GM12878 (cell line): ENCODE data around the gene CD3G. TPM values are rescaled to one million over a fixed set of nuclear protein-coding genes. Genes with fewer than 3 reads are reported as not detected.

Source experiments
- ATAC-seq: fragments of 200-7000 bp; cut with Tn5 transposase; 3 replicates; pipeline ENCODE4 v1.9.1; 2020; ENCODE audit warnings: mild to moderate bottlenecking, moderate library complexity
- BruUV-seq: library from RNA; stranded (reverse); fragments of 400-500 nt; replicated peaks from 2 replicates; lab custom pipeline; 2021; lab: Mats Ljungman, UMichigan
- CTCF ChIA-PET: fragments of 300-600 bp; sonication (Branson Sonifier 250); formaldehyde crosslinking; extraction: SDS; loops from one replicate; lab custom pipeline; 2021; ENCODE audit warnings: inconsistent platforms; lab: Yijun Ruan, JAX
- POLR2A ChIA-PET: fragments of 350-600 bp; formaldehyde crosslinking; extraction: SDS; loops from one replicate; lab custom pipeline; 2021; ENCODE audit warnings: inconsistent platforms; lab: Charles Lee
- RAD21 ChIA-PET: fragments of 300-600 bp; sonication (Branson Sonifier 250); formaldehyde crosslinking; loops from one replicate; lab custom pipeline; 2023; ENCODE audit warnings: antibody characterized with exemption; ENCODE audit not compliant: unreplicated experiment; lab: Charles Lee
- SMC1A ChIA-PET: fragments of 300-600 bp; sonication (Branson Sonifier 250); formaldehyde crosslinking; loops from one replicate; lab custom pipeline; 2023; ENCODE audit not compliant: unreplicated experiment, uncharacterized antibody; lab: Charles Lee
- DNase-seq: peaks from one replicate; pipeline ENCODE4 v3.0.0-alpha.2; 2011; ENCODE audit warnings: low read depth, low spot score
- FAIRE-seq: peaks from 3 replicates; lab custom pipeline; 2011; peaks lifted over from hg19 to GRCh38; lab: Jason Lieb, UNC
- H2AFZ ChIP-seq: 2 replicates; pipeline ENCODE4 v1.6.0; 2011; ENCODE audit warnings: low read depth, low read length, control low read depth; ENCODE audit not compliant: control insufficient read depth
- H3K27ac ChIP-seq: 2 replicates; pipeline ENCODE4 v1.5.1; 2011; ENCODE audit warnings: control low read depth; ENCODE audit not compliant: control insufficient read depth, insufficient read depth
- H3K27me3 ChIP-seq, 2 experiments: replicated peaks in 1 of 2; 2 replicates each; pipeline versions ENCODE4 v1.6.0 to v1.6.1; 2011; ENCODE audit warnings: low read length in 1 of 2; ENCODE audit not compliant: control insufficient read depth in 2 of 2, insufficient read depth in 2 of 2
- H3K36me3 ChIP-seq, 2 experiments: 2 replicates each; pipeline ENCODE4 v1.5.1; 2011; ENCODE audit warnings: low read length in 1 of 2; ENCODE audit not compliant: control insufficient read depth in 2 of 2, insufficient read depth in 2 of 2
- H3K4me1 ChIP-seq: 2 replicates; pipeline ENCODE4 v1.6.1; 2011; ENCODE audit warnings: mild to moderate bottlenecking, low read length, moderate library complexity, mixed read lengths; ENCODE audit not compliant: control insufficient read depth, insufficient read depth
- H3K4me2 ChIP-seq: 2 replicates; pipeline ENCODE4 v1.6.0; 2011; ENCODE audit warnings: control low read depth; ENCODE audit not compliant: control insufficient read depth, insufficient read depth
- H3K4me3 ChIP-seq: fragments of 200-600 bp; sonication (generic); 2 replicates; pipeline ENCODE4 v1.5.1; 2016
- H3K79me2 ChIP-seq: 2 replicates; pipeline ENCODE4 v1.6.0; 2011; ENCODE audit warnings: low read length; ENCODE audit not compliant: control insufficient read depth, insufficient read depth
- H3K9ac ChIP-seq: 2 replicates; pipeline ENCODE4 v1.8.0; 2011; ENCODE audit warnings: low read length, control low read depth, mixed read lengths; ENCODE audit not compliant: control insufficient read depth, insufficient read depth
- H3K9me3 ChIP-seq: replicated peaks from 3 replicates; pipeline ENCODE4 v1.5.1; 2011; ENCODE audit warnings: mild to moderate bottlenecking, low read length; ENCODE audit not compliant: control insufficient read depth, insufficient read depth
- H4K20me1 ChIP-seq: 2 replicates; pipeline ENCODE4 v1.6.0; 2011; ENCODE audit not compliant: control insufficient read depth, insufficient read depth
- ASH2L ChIP-seq: fragments of 300-600, 200-600 bp; sonication (generic); IDR thresholded peaks from 2 replicates; pipeline ENCODE4 v1.6.1; 2017; ENCODE audit warnings: low read depth, mild to moderate bottlenecking, borderline replicate concordance
- ATF7 ChIP-seq: fragments of 450-650 bp; IDR thresholded peaks from 2 replicates; pipeline ENCODE4 v1.6.1; 2016; ENCODE audit warnings: low read depth, mild to moderate bottlenecking
- EGR1 ChIP-seq, 2 experiments: IDR thresholded peaks; 1 replicate in 1 of 2; 2 replicates in 1 of 2; pipeline ENCODE4 v1.6.1; 2011 to 2012; ENCODE audit warnings: low read depth in 2 of 2, low read length in 2 of 2, borderline replicate concordance in 1 of 2, mild to moderate bottlenecking in 1 of 2, moderate library complexity in 1 of 2
- ELK1 ChIP-seq: IDR thresholded peaks from 2 replicates; pipeline ENCODE4 v1.6.1; 2012; ENCODE audit warnings: low read depth, low read length, improper control_type of control experiment
- EP300 ChIP-seq, 2 experiments: fragments of 150-350 bp in 1 of 2; IDR thresholded peaks; 2 replicates each; pipeline ENCODE4 v1.6.1; 2011 to 2012; ENCODE audit warnings: low read depth in 2 of 2, low read length in 2 of 2, borderline replicate concordance in 1 of 2, improper control_type of control experiment in 1 of 2, inconsistent platforms in 1 of 2; ENCODE audit not compliant: control insufficient read depth in 1 of 2
- ESRRA ChIP-seq: IDR thresholded peaks from 2 replicates; pipeline ENCODE4 v1.6.1; 2012; ENCODE audit warnings: mild to moderate bottlenecking, low read length, improper control_type of control experiment
- IKZF2 ChIP-seq, 2 experiments: fragments of 450-650 bp; IDR thresholded peaks; 2 replicates each; pipeline ENCODE4 v1.6.1; 2017; ENCODE audit warnings: mild to moderate bottlenecking in 2 of 2, moderate library complexity in 2 of 2
- IRF4 ChIP-seq: IDR thresholded peaks from 2 replicates; pipeline ENCODE4 v1.6.1; 2011; ENCODE audit warnings: low read depth, low read length
- JUND ChIP-seq: IDR thresholded peaks from 2 replicates; pipeline ENCODE4 v1.6.1; 2012; ENCODE audit warnings: low read depth, mild to moderate bottlenecking, low read length, improper control_type of control experiment, moderate library complexity
- PAX8 ChIP-seq: fragments of 450-650 bp; IDR thresholded peaks from 2 replicates; pipeline ENCODE4 v1.6.1; 2017; ENCODE audit warnings: mild to moderate bottlenecking, moderate library complexity
- RAD21 ChIP-seq: IDR thresholded peaks from 2 replicates; pipeline ENCODE4 v1.6.1; 2011; ENCODE audit warnings: mild to moderate bottlenecking, low read depth, low read length, moderate library complexity; ENCODE audit not compliant: insufficient read depth
- SUZ12 ChIP-seq: fragments of 200-600 bp; sonication (generic); IDR thresholded peaks from one replicate; pipeline ENCODE4 v1.6.1; 2018; ENCODE audit warnings: antibody characterized with exemption, mild to moderate bottlenecking; ENCODE audit not compliant: unreplicated experiment
- TARDBP ChIP-seq: IDR thresholded peaks from 2 replicates; pipeline ENCODE4 v1.6.1; 2016; ENCODE audit warnings: borderline replicate concordance
- ZNF24 ChIP-seq: fragments of 450-650 bp; IDR thresholded peaks from 2 replicates; pipeline ENCODE4 v1.6.1; 2017; ENCODE audit warnings: antibody characterized with exemption, mild to moderate bottlenecking
- ZNF384 ChIP-seq: IDR thresholded peaks from 2 replicates; pipeline ENCODE4 v1.6.1; 2012; ENCODE audit warnings: low read depth, mild to moderate bottlenecking, low read length, improper control_type of control experiment, borderline replicate concordance
- WGBS: methylation state at CpG from one replicate; pipeline ENCODE4 v1.1.6; 2016; ENCODE audit warnings: low lambda C conversion rate; ENCODE audit not compliant: insufficient replicate concordance, insufficient coverage; ENCODE audit errors: missing lambda C conversion rate; 5-methylcytosine and 5-hydroxymethylcytosine counted together
- in situ Hi-C: fragments of 300-500 bp; cut with MboI; formaldehyde crosslinking; loops from 9 replicates; pipeline ENCODE4 v1.14.3; 2018; ENCODE audit warnings: mixed read lengths
- intact Hi-C: fragments of 100-400 bp; cut with micrococcal nuclease; formaldehyde crosslinking; loops from one replicate; pipeline ENCODE4 v1.14.2; 2022; ENCODE audit not compliant: unreplicated experiment
- polyA plus RNA-seq, 11 experiments: library from polyadenylated mRNA; depleted of rRNA in 4 of 11; unstranded in 6 of 11; stranded (reverse) in 5 of 11; fragments of >200 nt; fragmentation: Nextera tagmentation in 4 of 11; fragmentation: Illumina TruSeq in 1 of 11; extraction: Ambion mirVana in 4 of 11; extraction: Trizol in 1 of 11; gene quantifications; 1 replicate in 1 of 11; 2 replicates in 10 of 11; pipeline versions ENCODE4 v1.2.1 to v1.2.3, GENCODE V29; 2011 to 2016; ENCODE audit warnings: inconsistent platforms in 2 of 11, missing spikeins in 2 of 11, low read depth in 1 of 11
- total RNA-seq, 4 experiments: library from RNA; depleted of rRNA in 3 of 4; stranded (reverse); fragments of >200 nt in 3 of 4; fragmentation: Illumina TruSeq in 1 of 4; extraction: Trizol in 1 of 4; gene quantifications; 2 replicates each; pipeline versions ENCODE4 v1.2.1 to v1.2.3, GENCODE V29; 2013 to 2021
- TF ChIP-seq, protein P1 (sequence below): IDR thresholded peaks from 2 replicates; pipeline ENCODE4 v1.6.1; 2011; ENCODE audit warnings: low read depth, mild to moderate bottlenecking, low read length, moderate library complexity, borderline replicate concordance; ENCODE audit errors: extremely low read depth

Gene CD3G
- total and polyA plus RNA-seq, 10 of the 15 experiments (the other 5 are each of a cell fraction or from before 2014, with no cell fraction given) = 0.10 to 0.16 (median 0.13) TPM; not detected in 7

GRCh38 chr11:118334745-118335144 lies 9.4 kb upstream of the CD3G start (continued):
- TF ChIP-seq EGR1 (IDR thresholded peaks at IDR 0.05; ENCODE audit: borderline replicate concordance in 1 of 2, low read depth in 2 of 2, low read length in 2 of 2) = no peak
- no peak for TF ChIP-seq ZNF24
- no peak for TF ChIP-seq ZNF384
- TF ChIP-seq RAD21 = no peak
- TF ChIP-seq IRF4 = no peak
- TF ChIP-seq ESRRA = no peak
- no peak for TF ChIP-seq PAX8
- TF ChIP-seq ASH2L = no peak
- TF ChIP-seq, protein P1, sequence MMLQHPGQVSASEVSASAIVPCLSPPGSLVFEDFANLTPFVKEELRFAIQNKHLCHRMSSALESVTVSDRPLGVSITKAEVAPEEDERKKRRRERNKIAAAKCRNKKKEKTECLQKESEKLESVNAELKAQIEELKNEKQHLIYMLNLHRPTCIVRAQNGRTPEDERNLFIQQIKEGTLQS = no peak
- TF ChIP-seq JUND = no peak

DNA sequence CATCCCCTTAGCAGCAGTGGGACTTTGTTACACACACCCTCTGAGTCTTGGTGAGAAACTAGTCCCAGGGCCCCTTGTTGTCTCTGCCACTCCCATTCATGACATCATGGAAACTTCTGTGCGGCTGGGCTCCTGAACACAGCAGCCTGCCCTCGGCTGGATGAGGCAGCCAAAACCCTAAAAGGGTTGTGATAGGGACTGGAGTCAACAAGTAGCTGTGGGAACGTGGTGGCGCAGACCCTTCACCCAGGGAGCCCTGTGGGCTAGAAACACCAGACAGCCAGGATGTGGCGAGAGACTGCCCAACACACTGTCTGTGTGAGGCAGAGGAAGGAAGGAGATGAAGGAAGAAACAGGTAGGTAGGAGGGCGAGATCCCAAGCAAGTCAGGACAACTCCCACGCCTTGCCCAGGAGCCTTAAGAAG lies 5.5 kb upstream of the CD3G start:
- FAIRE-seq (no peak), ATAC-seq (peak; percentile 91), DNase-seq (no peak)
- ChIA-PET SMC1A (interaction anchor here (1.2 to 1.7 kb wide), 2 partner anchors 43 to 140 kb away, joined by 3 to 4 read pairs; no protein-coding TSS in a partner anchor), POLR2A (interaction anchor here (0.5 to 0.6 kb wide), 2 partner anchors 15 to 100 kb away, joined by 3 to 4 read pairs; no protein-coding TSS in a partner anchor), CTCF (interaction anchor here (1.4 to 3.6 kb wide), 3 partner anchors 13 to 140 kb away, joined by 3 to 17 read pairs (median 3); no protein-coding TSS in a partner anchor), RAD21 (no interaction called here)
- H2AFZ ChIP-seq = no peak overlapping the region; the same call in 1 of the 2 replicates
- H3K9ac ChIP-seq = no peak overlapping the region
- H3K4me1 ChIP-seq = no peaks in the 10 kb centered on the region
- no peak overlapping the region for H3K4me2 ChIP-seq
- H3K36me3 ChIP-seq = no peaks in the 10 kb centered on the region
- BruUV-seq = no TSS peak
- 19% methylated on average over 7 of the region's 7 CpGs for WGBS
- TF ChIP-seq EP300 (IDR thresholded peaks at IDR 0.05; ENCODE audit: borderline replicate concordance in 1 of 2, control insufficient read depth in 1 of 2, low read depth in 2 of 2, low read length in 2 of 2) (0 out of 4 replicates have a peak, but pooled peaks of 1 of the 2 experiments have one; percentile 21), TARDBP (no peak), SUZ12 (no peak), IKZF2 (IDR thresholded peaks at IDR 0.05) (peak; percentile 41; a peak in 2 of 4 replicates), ATF7 (peak; percentile 91), ELK1 (no peak)
- H3K9me3 ChIP-seq = no peaks in the 10 kb centered on the region
- H3K27me3 ChIP-seq = no peaks in the 10 kb centered on the region
- in situ Hi-C loops (no loop called here), intact Hi-C loops (no loop called here)
- H4K20me1 ChIP-seq = no peaks in the 10 kb centered on the region
- H3K27ac ChIP-seq = no peak overlapping the region
- H3K79me2 ChIP-seq = no peaks in the 10 kb centered on the region
- no peak overlapping the region for H3K4me3 ChIP-seq
